Neural progenitor cell (in vitro differentiated cells): ENCODE results near the gene CALY. TPM values are rescaled to one million over a fixed set of nuclear protein-coding genes. Genes with fewer than 3 reads are reported as not detected.

Experiments used
- DNase-seq: peaks from one replicate; pipeline ENCODE4 v3.0.0-alpha.2; 2016; ENCODE audit warnings: low spot score
- H2AFZ ChIP-seq: fragments of 200-600 bp; sonication (generic); replicated peaks from 2 replicates; pipeline ENCODE4 v1.6.1; 2016; ENCODE audit warnings: antibody characterized with exemption
- H3F3A ChIP-seq: fragments of 200-600 bp; sonication (generic); 2 replicates; pipeline ENCODE4 v1.6.1; 2016; ENCODE audit warnings: antibody characterized with exemption, low read depth
- H3K27ac ChIP-seq: fragments of 200-600 bp; sonication (generic); 2 replicates; pipeline ENCODE4 v1.5.1; 2016; ENCODE audit warnings: mild to moderate bottlenecking
- H3K27me3 ChIP-seq: fragments of 200-600 bp; sonication (generic); 2 replicates; pipeline ENCODE4 v1.6.1; 2016; ENCODE audit warnings: mild to moderate bottlenecking, moderate library complexity
- H3K36me3 ChIP-seq: fragments of 200-600 bp; sonication (generic); 2 replicates; pipeline ENCODE4 v1.5.1; 2016
- H3K4me1 ChIP-seq: fragments of 200-600 bp; sonication (generic); 2 replicates; pipeline ENCODE4 v1.6.1; 2016; ENCODE audit warnings: mixed run types
- H3K4me2 ChIP-seq: fragments of 200-600 bp; sonication (generic); 2 replicates; pipeline ENCODE4 v1.6.1; 2016
- H3K4me3 ChIP-seq: fragments of 200-600 bp; sonication (generic); 2 replicates; pipeline ENCODE4 v1.5.1; 2016
- H3K79me2 ChIP-seq: fragments of 200-600 bp; sonication (generic); 2 replicates; pipeline ENCODE4 v1.6.1; 2016; ENCODE audit warnings: low read depth
- H3K9ac ChIP-seq: fragments of 200-600 bp; sonication (generic); 2 replicates; pipeline ENCODE4 v1.6.1; 2016
- H3K9me3 ChIP-seq: fragments of 200-600 bp; sonication (generic); 2 replicates; pipeline ENCODE4 v1.5.1; 2016; ENCODE audit warnings: low read depth
- H4K20me1 ChIP-seq: fragments of 200-600 bp; sonication (generic); 2 replicates; pipeline ENCODE4 v1.6.1; 2016; ENCODE audit warnings: low read depth
- H3K27ac Mint-ChIP-seq: 3 replicates; pipeline ENCODE4 v1.8.0; 2021; ENCODE audit warnings: mixed read lengths
- H3K27me3 Mint-ChIP-seq: 2 replicates; pipeline ENCODE4 v1.8.0; 2022; ENCODE audit warnings: low read depth, mild to moderate bottlenecking, inconsistent platforms, moderate library complexity, mixed read lengths; ENCODE audit not compliant: insufficient read depth
- H3K36me3 Mint-ChIP-seq: 3 replicates; pipeline ENCODE4 v1.8.0; 2021; ENCODE audit warnings: mixed read lengths
- H3K4me1 Mint-ChIP-seq: 3 replicates; pipeline ENCODE4 v1.8.0; 2021; ENCODE audit warnings: mixed read lengths
- H3K4me3 Mint-ChIP-seq: 3 replicates; pipeline ENCODE4 v1.8.0; 2021; ENCODE audit warnings: mild to moderate bottlenecking, moderate library complexity, mixed read lengths
- H3K9me3 Mint-ChIP-seq: 3 replicates; pipeline ENCODE4 v1.8.0; 2020; ENCODE audit warnings: mixed read lengths
- CTCF ChIP-seq: fragments of 200-600 bp; sonication (generic); IDR thresholded peaks from 2 replicates; pipeline ENCODE4 v1.5.1; 2017; ENCODE audit warnings: antibody characterized with exemption, mild to moderate bottlenecking
- EZH2 ChIP-seq: fragments of 200-600 bp; sonication (generic); IDR thresholded peaks from 2 replicates; pipeline ENCODE4 v1.6.1; 2017; ENCODE audit warnings: antibody characterized with exemption, mild to moderate bottlenecking, moderate library complexity
- EZH2phosphoT487 ChIP-seq: fragments of 200-600 bp; sonication (generic); IDR thresholded peaks from 2 replicates; pipeline ENCODE4 v1.6.1; 2017; ENCODE audit warnings: antibody characterized with exemption
- total RNA-seq: library from RNA; depleted of rRNA; stranded (reverse); fragments of >200 nt; gene quantifications from 2 replicates; pipeline ENCODE4 v1.2.3, GENCODE V29; 2015; ENCODE audit warnings: low replicate concordance

CALY gene
- total RNA-seq, 1 donor from 2014 or later = not detected

- Mint-ChIP-seq H3K9me3 (no peaks in the 10 kb centered on the region), H3K4me3 (no peak overlapping the region), H3K4me1 (peaks cover 16% of the 10 kb centered on the region), H3K27me3 (peaks cover 7% of the 10 kb centered on the region), H3K27ac (no peak overlapping the region), H3K36me3 (peaks cover 12% of the 10 kb centered on the region)
- H3K79me2 ChIP-seq = peaks cover 14% of the 10 kb centered on the region
- H3K9ac ChIP-seq = no peak overlapping the region
- H3K4me3 ChIP-seq = no peak overlapping the region
- H3K36me3 ChIP-seq = no peaks in the 10 kb centered on the region
- no peak overlapping the region for H2AFZ ChIP-seq
- H3K4me1 ChIP-seq = peaks cover 6% of the 10 kb centered on the region
- no peaks in the 10 kb centered on the region for H3K9me3 ChIP-seq
- H3K27ac ChIP-seq = no peak overlapping the region
- H3F3A ChIP-seq = peaks cover 8% of the 10 kb centered on the region
- no peak for TF ChIP-seq CTCF
- no peak for TF ChIP-seq EZH2
- no peak for TF ChIP-seq EZH2phosphoT487
- DNase-seq = no peak
- no peak overlapping the region for H3K4me2 ChIP-seq
- no peaks in the 10 kb centered on the region for H3K27me3 ChIP-seq
- H4K20me1 ChIP-seq = peaks cover 21% of the 10 kb centered on the region
Observed at GRCh38 chr10:133312016-133312768, 24.5 kb downstream of the CALY start.

DNA sequence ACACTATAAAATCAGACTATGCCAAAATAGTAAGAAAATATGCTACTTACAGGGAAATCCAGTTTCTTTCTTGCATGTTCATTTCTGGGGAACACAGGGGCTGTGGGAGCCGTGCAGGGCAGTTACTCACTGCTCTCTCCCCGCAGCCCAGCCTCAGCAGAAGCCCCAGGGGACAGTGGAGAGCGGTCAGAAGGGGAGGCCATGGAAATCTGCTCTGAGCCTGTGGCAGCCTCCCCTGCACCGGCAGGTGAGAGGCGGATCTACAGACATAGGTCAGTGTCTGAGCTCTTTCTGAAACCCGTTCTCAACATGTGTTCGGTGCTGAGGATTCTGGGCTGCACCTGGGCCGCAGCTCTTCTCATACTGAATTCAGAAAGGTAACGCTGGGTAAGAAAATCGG lies 25.1 kb downstream of the CALY start:
- Histone ChIP-seq H3K36me3 (no peaks in the 10 kb centered on the region), H2AFZ (no peak overlapping the region), H3K9me3 (no peaks in the 10 kb centered on the region), H3K4me1 (peaks cover 6% of the 10 kb centered on the region), H3K4me2 (no peak overlapping the region), H3K4me3 (no peak overlapping the region), H3K9ac (no peak overlapping the region), H3F3A (peaks cover 8% of the 10 kb centered on the region), H3K79me2 (peaks cover 20% of the 10 kb centered on the region), H3K27ac (no peak overlapping the region), H4K20me1 (peaks cover 26% of the 10 kb centered on the region), H3K27me3 (no peaks in the 10 kb centered on the region)
- H3K4me1 Mint-ChIP-seq = peaks cover 21% of the 10 kb centered on the region
- no peaks in the 10 kb centered on the region for H3K9me3 Mint-ChIP-seq
- H3K27me3 Mint-ChIP-seq = peaks cover 9% of the 10 kb centered on the region
- H3K36me3 Mint-ChIP-seq = peaks cover 12% of the 10 kb centered on the region
- H3K27ac Mint-ChIP-seq = no peak overlapping the region
- H3K4me3 Mint-ChIP-seq = no peak overlapping the region
- no peak for DNase-seq
- TF ChIP-seq EZH2phosphoT487 (no peak), EZH2 (no peak), CTCF (no peak)

- no peak for DNase-seq
- Histone ChIP-seq H3K9me3 (no peaks in the 10 kb centered on the region), H2AFZ (no peak overlapping the region), H3K4me2 (no peak overlapping the region), H3K27ac (no peak overlapping the region), H3F3A (peaks cover 4% of the 10 kb centered on the region), H4K20me1 (peaks cover 27% of the 10 kb centered on the region), H3K36me3 (no peaks in the 10 kb centered on the region), H3K9ac (no peak overlapping the region), H3K4me1 (peaks cover 6% of the 10 kb centered on the region), H3K4me3 (no peak overlapping the region), H3K79me2 (peaks cover 28% of the 10 kb centered on the region), H3K27me3 (no peaks in the 10 kb centered on the region)
- H3K27ac Mint-ChIP-seq = no peak overlapping the region
- peaks cover 9% of the 10 kb centered on the region for H3K27me3 Mint-ChIP-seq
- no peaks in the 10 kb centered on the region for H3K9me3 Mint-ChIP-seq
- H3K36me3 Mint-ChIP-seq = peaks cover 12% of the 10 kb centered on the region
- peaks cover 21% of the 10 kb centered on the region for H3K4me1 Mint-ChIP-seq
- TF ChIP-seq EZH2phosphoT487 = no peak
- no peak for TF ChIP-seq EZH2
- TF ChIP-seq CTCF = no peak
- peak overlapping the region; percentile 52 for H3K4me3 Mint-ChIP-seq
Observed at GRCh38 chr10:133310789-133311188, 25.9 kb downstream of the CALY start.
